Measurements from ENCODE around the gene FAN1. TPM values are rescaled to one million over a fixed set of nuclear protein-coding genes. Genes with fewer than 3 reads are reported as not detected.

FAN1 gene
- total RNA-seq, 4 donors from 2014 or later = 8.2 to 22.3 (median 18.2) TPM

GRCh38 chr15:30991255-30992235, 87.8 kb downstream of the FAN1 start, which contains the start of gene MTMR10:
TSS of gene MTMR10 (minus strand) at chr15:30991628. CDS start at chr15:30991506, 122 bp downstream.
- peak; percentile 61 to 91 (median 89) for DNase-seq
- TF ChIP-seq CTCF (IDR thresholded peaks at IDR 0.05) (peak in 2 of 6 experiments; percentile 9), POLR2A (IDR thresholded peaks at IDR 0.05) (peak; percentile 95 to 96)
- Histone ChIP-seq H3K36me3 (no peaks in the 10 kb centered on the region), H3K4me1 (peaks cover 0 to 32% (median 0%) of the 10 kb centered on the region in 4 donors), H3K27me3 (no peaks in the 10 kb centered on the region), H3K27ac (peak within 1 kb of the TSS; percentile 88 to 99 (median 98)), H3K4me3 (peak within 1 kb of the TSS; percentile 95 to 98 (median 96)), H3K9me3 (no peaks in the 10 kb centered on the region)

GRCh38 chr15:30992249-30992864, 88.6 kb downstream of the FAN1 start:
- Histone ChIP-seq H3K36me3 (no peaks in the 10 kb centered on the region), H3K27me3 (no peaks in the 10 kb centered on the region), H3K27ac (peak overlapping the region; percentile 88 to 99 (median 98)), H3K4me3 (peak overlapping the region; percentile 95 to 98 (median 96)), H3K4me1 (peaks cover 0 to 28% (median 0%) of the 10 kb centered on the region in 4 donors), H3K9me3 (no peaks in the 10 kb centered on the region)
- TF ChIP-seq CTCF (IDR thresholded peaks at IDR 0.05) (no peak), POLR2A (IDR thresholded peaks at IDR 0.05) (no peak)
- no peak for DNase-seq

Small RNA genes within 50 kb of the gene (small RNA-seq; reads per million reads assigned to genes)
- gene RNU6-466P = 0 reads per million in 2 donors

Other genes starting within 250 kb of the FAN1 start
- gene MTMR10, start 87.7 kb downstream of the FAN1 start, total RNA-seq = 10 to 100 TPM; 42.9 to 56.4 (median 48.9) TPM
- gene TRPM1, start 197.8 kb downstream of the FAN1 start, total RNA-seq = not detected